ENCODE measurements around the gene WDR3.
A peak's percentile ranks its signal among the peaks of the same experiment; 100 is the strongest.
"Not testable (repeated sequence)": the region's sequence is repeated elsewhere in the genome, so short reads cannot be mapped to it uniquely, and the experiment has no call there.

WDR3 gene

DNA sequence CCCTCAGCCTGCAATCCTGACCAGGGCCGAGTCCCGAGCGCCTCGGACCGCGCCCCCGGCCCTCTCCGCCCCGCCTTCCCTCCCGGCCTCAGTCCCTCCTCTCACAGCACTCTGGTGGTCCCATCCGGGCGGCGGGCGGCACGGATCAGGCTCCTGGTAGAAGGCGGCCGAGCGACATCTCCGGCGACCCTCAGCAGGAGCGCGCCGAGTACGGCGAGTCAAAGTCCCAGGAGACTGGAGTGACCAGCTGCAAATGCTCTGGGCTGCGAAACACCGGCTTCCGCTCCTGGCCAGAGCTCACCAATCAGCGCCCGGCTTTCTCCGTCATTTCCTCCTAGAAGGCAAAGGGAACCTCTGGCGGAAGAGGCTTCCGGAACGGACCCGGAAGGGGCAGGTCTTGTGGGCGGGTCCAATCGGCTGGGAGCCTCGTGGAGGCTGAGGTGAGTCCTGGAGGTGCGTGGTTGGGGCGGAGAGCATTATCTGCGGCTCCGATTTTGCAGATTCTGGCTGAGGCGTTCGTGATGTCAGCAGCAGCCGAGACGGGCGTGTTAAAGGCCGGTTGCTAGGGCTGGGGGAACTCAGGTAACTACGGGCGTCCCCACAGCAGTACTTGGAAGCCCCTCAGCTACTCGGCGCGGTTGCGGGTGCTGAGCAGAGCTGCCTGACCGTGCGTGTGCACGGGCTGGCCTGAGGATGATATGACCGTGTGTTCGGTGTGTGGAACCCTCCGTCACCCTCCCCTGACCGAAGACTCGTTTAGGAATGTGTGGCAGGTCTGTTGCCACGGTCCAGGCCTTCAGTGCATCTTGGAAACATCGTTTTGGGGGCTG is at the start of gene WDR3, which contains the start of gene GDAP2:
TSS of gene WDR3 (plus strand) at position 397 of the 830 bp plus-strand sequence. CDS start 3,581 bp downstream, outside the sequence.
TSS of gene GDAP2 (minus strand) at position 279 of the 830 bp plus-strand sequence. CDS start 9,264 bp downstream, outside the sequence.
- DNase-seq: peak; percentile 78 to 92

DNA sequence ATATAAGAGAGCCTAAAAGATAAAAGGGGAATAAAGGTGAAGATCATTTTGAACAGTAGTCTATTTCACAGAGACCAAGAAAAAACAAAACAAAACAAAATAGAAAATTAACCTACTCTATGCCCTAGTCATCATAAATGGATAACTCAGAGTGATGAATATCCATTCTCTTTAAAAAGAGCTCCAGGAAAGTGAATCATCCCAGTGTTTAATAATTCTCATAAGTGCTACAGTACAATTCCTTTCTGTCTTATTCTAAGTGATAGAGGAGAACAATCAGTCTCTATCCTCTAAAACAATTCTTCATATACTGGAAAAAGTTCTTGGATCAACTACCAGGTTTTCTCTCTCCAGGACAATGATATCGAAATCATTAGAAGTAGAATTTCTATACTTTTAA is 45.9 kb upstream of the WDR3 start:
- no peak for DNase-seq

DNA sequence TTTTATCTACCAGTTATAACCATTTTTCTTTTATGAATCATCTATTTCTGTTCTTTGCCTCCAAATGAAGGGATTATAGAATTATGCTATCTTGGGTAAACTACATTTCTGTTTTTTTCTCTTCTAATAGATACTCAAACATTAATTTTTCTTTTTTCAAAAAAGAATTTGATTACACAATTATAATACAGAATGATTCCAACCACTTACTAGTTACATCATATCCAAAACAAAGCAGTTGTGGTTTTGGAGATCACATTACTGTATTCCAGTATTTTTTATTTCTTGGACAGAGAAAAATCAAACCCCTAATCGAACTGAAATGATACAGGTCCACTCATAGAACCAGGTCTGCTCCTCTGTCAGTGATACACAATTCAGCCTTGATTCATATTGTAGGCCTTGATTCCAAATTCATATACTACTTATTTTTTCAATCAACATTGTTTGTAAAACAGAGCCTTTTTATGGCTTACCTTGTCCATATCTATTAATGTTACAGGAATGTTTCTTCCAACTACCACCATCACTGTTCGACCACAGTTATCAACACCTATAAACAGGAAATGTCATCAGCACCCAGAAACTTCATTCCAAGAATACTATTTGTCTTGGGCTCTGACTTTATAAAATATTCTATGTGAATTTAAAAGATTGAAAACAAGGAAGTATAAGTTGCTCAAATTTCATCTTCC is 43.3 kb upstream of the WDR3 start:
- DNase-seq: no peak

DNA sequence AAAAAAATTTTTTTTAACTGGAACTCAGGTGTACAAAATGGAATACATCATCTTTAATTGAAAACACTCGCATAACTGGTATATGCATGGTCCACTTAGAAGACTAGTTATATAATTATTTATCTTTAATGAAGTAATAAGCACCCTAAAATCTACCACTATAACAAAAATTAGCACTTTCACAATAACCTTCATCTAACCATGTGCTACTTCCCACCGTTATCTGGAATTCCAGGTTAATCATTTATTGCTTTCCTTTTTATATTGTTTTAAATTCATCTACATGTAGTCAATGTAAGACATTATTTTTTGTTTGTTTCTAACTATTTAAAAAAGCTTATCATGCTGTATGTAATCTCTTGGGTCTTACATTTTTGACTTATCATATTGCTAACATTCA is 39.1 kb upstream of the WDR3 start:
- DNase-seq: no peak

DNA sequence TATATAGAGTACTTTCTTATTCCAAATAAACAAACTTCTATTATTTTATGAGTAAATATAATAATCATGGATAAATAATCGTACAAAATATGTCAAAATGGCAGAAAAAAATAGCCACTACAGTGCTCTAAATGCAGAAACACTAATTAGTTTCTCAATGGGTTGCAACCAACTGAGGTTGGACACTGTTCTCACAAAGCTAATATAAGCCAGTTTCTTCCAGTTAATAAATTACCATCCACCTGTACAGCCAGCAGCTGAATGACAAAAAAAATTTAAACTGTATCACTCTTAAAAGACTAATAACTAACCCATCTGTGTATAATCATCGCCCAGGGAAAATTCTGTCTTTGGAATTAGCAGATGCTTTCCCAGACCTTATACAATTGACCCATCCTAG is 37.0 kb upstream of the WDR3 start:
- DNase-seq: no peak

DNA sequence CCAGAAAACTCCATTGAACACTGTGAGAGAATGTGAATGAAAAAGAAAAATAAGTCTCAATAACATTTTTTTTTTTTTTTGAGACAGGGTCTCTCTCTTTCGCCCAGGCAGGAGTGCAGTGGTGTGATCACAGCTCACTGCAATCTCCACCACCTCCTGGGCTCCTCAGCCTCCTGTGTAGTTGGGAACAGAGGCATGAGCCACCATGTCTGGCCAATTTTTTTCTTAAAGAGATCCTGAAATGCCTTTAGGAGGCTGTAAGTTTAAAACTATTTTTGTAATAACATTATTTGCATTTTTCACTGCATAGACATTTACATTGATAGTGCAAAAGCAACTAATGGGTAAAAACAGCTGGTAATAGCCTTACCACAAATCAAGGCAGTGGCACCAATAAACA is 35.5 kb upstream of the WDR3 start:
- DNase-seq: no peak

DNA sequence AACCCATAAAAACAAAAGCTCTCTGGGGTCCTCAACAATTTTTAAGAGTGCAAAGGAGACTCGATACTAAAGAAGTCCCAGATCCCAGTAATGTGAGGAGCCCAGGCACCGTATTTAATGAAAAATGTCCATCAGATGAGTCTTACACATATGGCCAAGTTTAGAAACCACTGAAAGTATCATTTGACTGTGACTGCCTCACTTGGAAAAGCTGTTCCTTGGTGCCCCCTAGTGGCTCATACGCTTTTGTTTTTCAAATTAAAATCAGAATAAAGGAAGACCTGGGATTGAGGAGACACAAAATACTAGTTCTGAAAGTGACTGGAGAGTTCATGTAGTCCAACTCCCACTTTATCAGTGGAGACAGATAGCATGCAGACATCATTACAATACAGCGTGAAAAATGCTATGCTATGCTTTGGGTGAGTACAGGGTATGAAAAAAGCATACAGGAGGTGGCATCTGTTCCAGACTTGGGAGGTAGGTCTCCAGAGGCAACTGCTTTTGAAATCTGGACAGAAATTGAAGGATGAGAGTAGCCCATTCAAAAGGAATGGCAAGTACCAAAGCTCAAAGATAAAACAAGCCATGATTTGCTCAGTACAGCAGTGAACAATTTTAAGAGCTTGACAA is 33.9 kb upstream of the WDR3 start:
- peak in 1 of 2 donors; percentile 36 for DNase-seq

DNA sequence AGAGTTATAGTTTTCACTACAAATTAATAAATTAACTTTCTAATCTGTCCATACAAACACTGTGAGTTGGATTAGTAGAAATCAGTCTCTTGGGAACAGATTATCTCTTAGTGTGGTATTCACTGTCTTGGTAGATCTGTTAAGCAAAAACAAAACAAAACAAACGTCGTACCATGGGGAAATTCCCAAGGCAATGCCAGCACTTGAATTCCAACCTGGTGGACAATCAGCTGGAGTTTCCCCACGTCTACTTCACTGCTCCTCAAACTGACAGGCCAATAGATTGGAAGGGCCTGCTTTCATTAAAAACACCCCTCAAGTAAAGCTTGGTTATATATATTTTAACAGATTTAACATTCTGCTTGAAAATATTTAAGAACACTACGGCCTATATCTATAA is 32.0 kb upstream of the WDR3 start:
- no peak for DNase-seq

DNA sequence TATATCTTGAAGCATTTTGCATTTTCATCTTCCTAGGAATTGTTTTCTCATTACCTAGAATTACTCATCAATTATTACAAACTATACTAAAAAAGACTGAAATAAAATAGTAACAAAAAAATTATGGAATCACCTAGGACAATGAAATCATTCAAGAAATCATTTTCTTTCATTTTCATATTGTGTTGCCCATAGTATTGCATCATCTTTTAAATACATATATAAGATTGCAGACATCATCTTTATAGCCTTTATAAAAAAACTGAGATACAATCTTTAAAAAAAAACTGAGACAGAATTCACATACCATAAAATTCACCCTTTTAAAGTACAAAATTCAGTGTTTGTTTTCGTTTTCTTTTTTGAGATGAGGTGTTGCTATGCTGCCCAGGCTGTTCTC is 29.7 kb upstream of the WDR3 start:
- no peak for DNase-seq

DNA sequence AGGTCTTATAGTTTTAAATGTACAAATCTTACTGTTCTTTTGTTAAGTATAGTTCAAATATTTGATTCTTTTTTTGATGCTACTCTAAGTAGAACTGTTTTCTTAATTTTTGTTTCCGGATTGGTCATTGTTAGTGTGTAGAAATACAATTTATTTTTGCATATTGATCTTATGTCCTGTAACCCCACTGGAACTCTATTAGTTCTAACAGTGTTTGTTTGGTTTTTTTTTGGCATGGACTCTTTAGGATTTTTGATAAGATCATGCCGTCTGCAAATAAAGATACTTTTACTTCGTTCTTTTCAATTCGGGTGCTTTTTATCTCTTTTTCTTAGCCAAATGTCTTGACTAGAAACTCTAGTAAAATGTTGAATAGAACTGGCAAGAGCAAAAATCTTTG is 26.6 kb upstream of the WDR3 start:
- no peak for DNase-seq

DNA sequence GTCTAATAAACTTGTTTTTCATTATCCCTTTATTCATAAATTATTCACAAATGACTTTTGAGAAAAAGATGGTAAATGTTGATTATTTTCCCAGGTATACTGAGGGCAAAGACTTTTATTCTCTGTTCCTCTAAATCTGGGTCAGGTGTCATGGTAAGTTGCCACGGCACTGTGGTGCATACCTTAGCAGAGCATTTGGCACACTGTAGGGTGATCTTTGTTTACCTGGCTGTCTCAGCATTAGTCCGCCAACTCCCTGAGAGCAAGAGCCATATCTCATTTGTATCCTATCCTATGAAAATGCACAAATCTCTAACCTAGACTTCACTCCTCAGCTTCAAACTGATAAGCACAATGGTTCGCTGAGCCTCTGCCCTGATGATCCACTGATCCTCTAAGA is 25.1 kb upstream of the WDR3 start:
- DNase-seq: no peak

DNA sequence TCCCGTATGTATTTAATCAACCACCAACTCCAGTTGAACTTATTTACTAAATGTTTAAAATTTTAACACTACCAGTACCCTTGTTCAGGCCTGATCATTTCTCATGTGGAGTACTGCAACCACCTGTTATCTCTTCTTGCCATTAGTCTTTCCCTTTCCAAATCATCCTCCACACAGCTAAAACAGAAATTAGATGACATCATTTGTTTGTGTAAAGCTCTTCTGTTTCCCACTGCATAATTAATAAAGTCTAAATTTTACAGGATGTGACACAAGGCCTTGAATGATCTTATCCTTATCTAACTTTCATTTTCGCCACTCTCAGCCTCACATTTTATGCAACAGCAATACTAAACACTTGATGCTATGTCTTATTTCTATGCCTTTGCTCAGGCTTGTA is 24.5 kb upstream of the WDR3 start:
- no peak for DNase-seq

DNA sequence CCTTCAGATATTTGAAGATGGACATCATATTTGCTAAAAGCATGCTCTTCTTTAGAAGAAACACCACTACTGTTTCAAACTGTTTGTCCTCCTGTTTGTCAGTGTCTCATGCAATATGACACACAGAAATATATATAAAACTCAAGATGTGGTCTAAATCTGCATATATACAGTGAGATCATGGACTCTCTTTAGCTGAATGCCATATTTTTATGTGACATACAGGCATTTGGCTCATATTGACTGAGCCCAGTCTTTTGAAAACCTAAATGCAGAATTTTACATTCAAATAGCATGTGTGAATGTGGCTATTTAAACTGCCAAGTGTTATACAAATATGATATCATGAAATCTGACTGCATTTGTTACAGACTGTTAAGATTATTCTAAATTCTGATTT is 18.5 kb upstream of the WDR3 start:
- no peak for DNase-seq

DNA sequence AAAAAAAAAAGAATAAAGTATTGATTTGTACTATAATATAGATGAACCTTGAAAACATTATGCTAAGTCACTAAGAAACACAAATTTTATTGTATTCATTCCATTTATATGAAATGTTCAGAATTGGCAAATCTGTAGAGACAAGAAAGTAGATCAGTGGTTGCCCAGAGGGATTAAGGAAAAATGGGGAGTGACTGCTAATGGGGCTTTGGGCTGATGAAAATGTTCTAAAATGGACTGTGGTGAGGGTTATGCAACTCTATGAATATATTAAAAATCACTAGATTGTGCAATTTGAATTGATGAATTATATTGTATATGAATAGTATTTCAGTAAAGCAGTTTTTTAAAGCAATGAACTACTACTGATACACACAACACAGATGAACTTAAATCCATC is 10.2 kb upstream of the WDR3 start:
- DNase-seq: no peak

DNA sequence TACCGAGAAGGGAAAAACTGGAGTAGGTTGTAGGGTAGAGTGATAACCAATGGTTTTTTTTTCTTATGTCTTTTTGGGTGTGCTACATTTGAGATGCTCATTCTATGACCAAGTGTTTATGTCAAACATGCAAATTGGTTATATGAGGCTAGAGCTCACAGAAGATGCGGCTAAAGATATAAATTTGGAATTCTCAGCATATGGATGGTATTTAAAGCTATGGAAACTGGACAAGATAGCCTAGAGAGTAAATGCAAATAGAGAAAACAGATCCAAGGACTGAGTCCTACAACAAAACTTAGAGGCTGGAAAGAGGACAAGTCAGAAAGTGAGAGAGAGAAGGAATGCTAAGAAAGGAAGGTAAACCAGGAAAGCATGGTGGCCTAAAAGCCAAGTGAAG is 7.5 kb upstream of the WDR3 start:
- no peak for DNase-seq

DNA sequence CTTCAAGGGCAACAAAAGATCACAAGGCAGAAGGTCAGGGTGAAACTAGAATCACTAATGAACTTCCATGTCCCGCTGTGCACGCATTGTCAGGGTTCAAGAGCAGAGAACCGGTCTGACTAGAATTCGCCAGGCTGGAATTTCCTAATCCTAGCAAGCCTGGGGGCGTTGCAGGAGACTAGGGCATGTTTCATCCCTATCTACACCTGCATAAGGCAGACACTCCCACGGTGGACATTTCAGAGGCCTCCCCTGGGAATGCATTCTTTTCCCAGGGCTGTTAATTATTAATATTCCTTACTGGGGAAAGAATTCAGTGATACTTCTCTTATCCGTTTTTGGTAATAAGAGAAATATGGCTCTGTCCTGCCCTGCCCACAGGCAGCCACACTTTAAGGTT is 6.8 kb upstream of the WDR3 start:
- DNase-seq: not testable (repeated sequence)

DNA sequence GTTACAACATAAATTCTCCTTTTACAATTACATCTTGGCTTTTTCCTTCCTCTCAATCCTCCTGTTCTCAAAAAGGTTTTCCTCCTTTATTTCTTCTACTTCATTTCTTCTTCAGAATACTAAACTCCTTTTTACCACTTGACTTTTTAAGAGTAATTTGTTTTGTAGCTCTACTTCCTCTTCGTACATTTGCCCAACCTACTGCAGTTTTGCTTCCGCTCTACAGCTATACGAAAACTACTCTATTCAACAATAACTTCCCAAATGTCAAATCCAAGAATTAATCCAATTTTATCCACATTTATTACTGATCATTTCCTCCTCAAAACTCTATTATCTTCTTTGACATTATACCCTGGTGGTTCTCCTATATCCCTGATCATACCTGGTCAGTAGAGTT is 3.6 kb upstream of the WDR3 start:
- DNase-seq: no peak

DNA sequence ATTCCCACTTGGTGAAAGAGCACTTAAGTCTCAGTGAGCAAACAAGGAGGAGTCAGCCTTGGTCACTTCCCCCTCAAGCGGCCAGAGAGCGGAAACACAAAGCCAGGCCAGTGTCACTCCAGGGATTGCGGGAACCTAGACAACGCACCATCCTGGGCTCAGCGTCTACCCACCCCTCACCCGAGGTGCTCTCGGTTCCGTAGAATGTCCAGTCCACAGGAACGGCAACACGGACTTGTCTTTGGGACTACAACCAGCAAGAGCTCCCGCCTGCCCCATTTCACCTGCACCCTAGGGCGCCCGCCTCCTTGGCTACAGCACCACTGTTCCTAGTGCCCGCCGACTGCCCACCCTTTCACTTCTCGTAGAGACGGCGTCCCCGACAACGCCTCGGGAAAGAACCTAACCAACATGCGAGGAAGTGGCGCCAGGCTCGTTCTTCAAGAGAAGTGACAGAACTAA is 627 bp upstream of the WDR3 start:
- DNase-seq: peak; percentile 37 to 78

DNA sequence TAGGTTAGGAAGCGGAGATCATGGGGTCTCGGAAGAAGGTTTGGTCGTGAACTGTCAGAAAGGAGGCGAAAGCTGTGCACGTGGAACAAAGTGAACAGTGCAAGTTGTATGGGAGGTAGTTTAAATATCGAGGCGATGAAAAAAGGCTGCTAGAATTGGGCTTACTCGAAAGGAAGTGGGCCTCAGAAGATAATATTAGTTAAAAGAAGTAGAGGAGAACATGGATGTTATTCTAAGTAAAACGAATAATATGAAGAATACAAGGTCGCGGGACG is 571 bp downstream of the WDR3 start:
- DNase-seq: no peak

DNA sequence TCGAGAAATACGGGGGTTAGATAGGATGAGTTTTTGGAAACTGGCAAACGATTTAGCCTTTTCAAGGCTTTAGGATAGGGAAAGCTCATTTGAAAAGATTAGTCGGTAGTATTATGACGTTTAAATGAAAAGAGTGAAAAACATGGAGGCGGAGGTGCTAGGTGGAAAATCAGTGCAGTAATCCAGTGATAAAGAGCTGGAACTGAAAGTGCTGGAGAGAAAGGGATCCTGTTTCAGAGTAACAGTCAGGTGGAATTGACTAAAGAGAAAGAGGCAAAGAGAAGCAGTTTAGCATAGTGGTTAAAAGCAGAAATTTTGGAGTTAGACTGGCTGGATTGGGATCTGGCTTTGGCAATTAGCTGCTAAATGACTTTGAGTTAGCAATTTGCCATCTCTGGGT is 945 bp downstream of the WDR3 start:
- DNase-seq: no peak

DNA sequence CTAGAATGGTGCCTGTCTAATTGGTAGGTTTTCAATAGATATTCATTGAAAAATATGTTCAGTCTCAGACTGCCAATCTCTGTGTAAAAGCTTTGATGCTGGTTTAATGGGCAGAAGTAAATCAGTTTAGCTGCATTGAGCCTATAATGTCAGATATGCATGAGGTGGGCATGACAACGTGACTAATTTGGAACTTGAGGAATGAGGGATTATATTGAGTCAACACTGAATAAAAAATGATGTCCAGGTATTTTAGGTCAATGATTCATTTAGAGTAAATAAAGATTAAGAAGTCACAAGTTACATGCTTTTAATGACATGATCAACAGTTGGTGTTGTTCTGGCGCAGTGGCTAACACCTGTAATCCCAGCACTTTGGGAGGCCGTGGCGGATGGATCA is 3.0 kb downstream of the WDR3 start:
- no peak for DNase-seq

DNA sequence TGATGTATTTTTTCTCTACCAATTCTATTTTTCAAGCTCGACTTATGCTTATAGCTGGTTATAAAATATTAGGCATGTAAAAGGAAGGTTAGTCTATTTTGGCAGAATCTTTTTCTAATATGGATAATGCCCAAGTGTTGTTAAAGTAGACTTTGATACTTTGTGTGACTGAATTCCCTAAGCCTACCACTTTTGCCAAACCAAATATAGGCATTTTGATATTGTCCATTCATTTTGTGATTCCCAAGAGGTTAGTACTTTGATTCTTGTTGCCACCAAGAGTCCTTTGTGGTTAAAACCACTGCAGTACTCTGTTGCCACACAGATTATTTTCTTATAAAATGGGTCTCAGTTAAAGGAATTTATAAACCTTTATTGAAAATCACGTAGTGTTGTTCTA is 4.2 kb downstream of the WDR3 start:
- DNase-seq: no peak

DNA sequence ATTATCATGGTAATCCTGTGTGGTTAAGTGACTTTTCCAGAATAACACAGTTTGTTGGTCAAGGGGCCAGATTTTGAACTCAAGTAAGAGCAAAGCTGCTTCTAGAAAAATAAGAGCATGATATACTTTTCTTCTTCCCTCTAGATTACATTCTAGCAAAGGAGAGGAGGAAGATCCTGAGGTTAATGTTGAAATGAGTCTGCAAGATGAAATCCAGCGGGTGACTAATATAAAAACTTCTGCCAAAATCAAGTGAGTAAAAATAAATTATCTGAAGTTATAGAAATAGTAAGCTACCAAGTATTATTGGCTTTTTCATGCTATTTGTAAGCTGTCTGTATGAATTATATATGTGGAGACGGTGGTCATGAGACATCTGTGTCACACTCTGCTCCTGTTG is 12.8 kb downstream of the WDR3 start:
- no peak for DNase-seq

DNA sequence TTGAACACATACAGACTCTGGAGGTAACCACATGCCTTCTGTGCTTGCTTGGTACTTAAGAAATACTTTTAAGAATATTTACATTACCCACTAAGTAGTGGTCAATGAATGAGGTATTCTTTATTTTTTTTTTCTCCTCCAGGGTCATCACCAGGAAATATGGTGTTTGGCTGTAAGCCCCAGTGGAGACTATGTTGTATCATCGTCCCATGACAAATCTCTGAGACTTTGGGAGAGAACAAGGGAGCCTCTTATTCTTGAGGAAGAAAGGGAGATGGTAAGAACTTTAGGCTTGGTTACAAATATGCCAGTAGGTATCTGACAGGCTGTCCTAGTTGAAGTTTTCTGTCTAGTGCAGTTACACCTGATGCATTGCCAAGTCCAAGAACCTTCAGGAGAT is 22.8 kb downstream of the WDR3 start:
- no peak for DNase-seq

All from bone marrow (tissue), 2 donors.